Trophoblast cell (in vitro differentiated cells and primary cell): ENCODE data around the gene CNOT8.
"Not testable (repeated sequence)": the region's sequence is repeated elsewhere in the genome, so short reads cannot be mapped to it uniquely, and the experiment has no call there.

Experiments
- DNase-seq, 2 donors: peaks; one replicate each; pipeline ENCODE4 v3.0.0-alpha.2; 2016
- H2AFZ ChIP-seq: 2 replicates; pipeline ENCODE4 v1.6.1; 2013; ENCODE audit warnings: low read length, moderate library complexity, mild to moderate bottlenecking; ENCODE audit not compliant: insufficient read depth, poor library complexity
- H2AK5ac ChIP-seq: 2 replicates; pipeline ENCODE4 v1.6.1; 2013; ENCODE audit warnings: mild to moderate bottlenecking, low read length
- H2BK120ac ChIP-seq: 2 replicates; pipeline ENCODE4 v1.6.1; 2013; ENCODE audit warnings: low read length, mild to moderate bottlenecking, moderate library complexity; ENCODE audit not compliant: insufficient read depth, poor library complexity
- H2BK12ac ChIP-seq: 2 replicates; pipeline ENCODE4 v1.6.1; 2013; ENCODE audit warnings: mild to moderate bottlenecking, low read length, moderate library complexity
- H2BK5ac ChIP-seq: 2 replicates; pipeline ENCODE4 v1.6.1; 2013; ENCODE audit warnings: low read length, low read depth, moderate library complexity, mild to moderate bottlenecking; ENCODE audit not compliant: poor library complexity
- H3K14ac ChIP-seq: 2 replicates; pipeline ENCODE4 v1.6.1; 2013; ENCODE audit warnings: mild to moderate bottlenecking, low read length
- H3K18ac ChIP-seq: 2 replicates; pipeline ENCODE4 v1.6.1; 2013; ENCODE audit warnings: mild to moderate bottlenecking, low read length
- H3K23ac ChIP-seq: 2 replicates; pipeline ENCODE4 v1.6.1; 2013; ENCODE audit warnings: low read length
- H3K27ac ChIP-seq: 2 replicates; pipeline ENCODE4 v1.5.1; 2013; ENCODE audit warnings: low read depth, mild to moderate bottlenecking, inconsistent platforms, low read length, moderate library complexity
- H3K27me3 ChIP-seq: 2 replicates; pipeline ENCODE4 v1.6.1; 2013; ENCODE audit warnings: inconsistent platforms, mild to moderate bottlenecking, low read length, moderate library complexity; ENCODE audit not compliant: insufficient read depth
- H3K36me3 ChIP-seq, 2 experiments: 1 replicate in 1 of 2; 2 replicates in 1 of 2; pipeline ENCODE4 v1.6.1; 2013; ENCODE audit warnings: low read length in 2 of 2, mild to moderate bottlenecking in 2 of 2, moderate library complexity in 1 of 2; ENCODE audit not compliant: insufficient read depth in 2 of 2, control insufficient read depth in 1 of 2
- H3K4ac ChIP-seq: 2 replicates; pipeline ENCODE4 v1.6.1; 2013; ENCODE audit warnings: low read depth, mild to moderate bottlenecking, low read length, moderate library complexity
- H3K4me1 ChIP-seq, 2 experiments: 1 replicate in 1 of 2; 2 replicates in 1 of 2; pipeline ENCODE4 v1.6.1; 2013; ENCODE audit warnings: low read length in 2 of 2, mild to moderate bottlenecking in 2 of 2, moderate library complexity in 1 of 2; ENCODE audit not compliant: insufficient read depth in 2 of 2, control insufficient read depth in 1 of 2
- H3K4me2 ChIP-seq: 2 replicates; pipeline ENCODE4 v1.6.1; 2013; ENCODE audit warnings: inconsistent platforms, mild to moderate bottlenecking, low read length, moderate library complexity
- H3K4me3 ChIP-seq: 2 replicates; pipeline ENCODE4 v1.5.1; 2013; ENCODE audit warnings: mild to moderate bottlenecking, low read depth, low read length, inconsistent platforms
- H3K79me1 ChIP-seq: one replicate; pipeline ENCODE4 v1.6.1; 2013; ENCODE audit warnings: low read length
- H3K79me2 ChIP-seq: 2 replicates; pipeline ENCODE4 v1.6.1; 2013; ENCODE audit warnings: low read length, mild to moderate bottlenecking; ENCODE audit not compliant: control insufficient read depth, insufficient read depth, poor library complexity
- H3K9ac ChIP-seq: 2 replicates; pipeline ENCODE4 v1.6.1; 2013; ENCODE audit warnings: mild to moderate bottlenecking, low read length
- H3K9me3 ChIP-seq: 2 replicates; pipeline ENCODE4 v1.6.1; 2013; ENCODE audit warnings: low read depth, mild to moderate bottlenecking, control low read depth, inconsistent platforms, low read length; ENCODE audit not compliant: insufficient read depth
- H4K12ac ChIP-seq: 2 replicates; pipeline ENCODE4 v1.6.1; 2013; ENCODE audit warnings: low read depth, mild to moderate bottlenecking, low read length, moderate library complexity
- H4K8ac ChIP-seq: 2 replicates; pipeline ENCODE4 v1.6.1; 2013; ENCODE audit warnings: low read depth, mild to moderate bottlenecking, low read length, moderate library complexity
- H4K91ac ChIP-seq: one replicate; pipeline ENCODE4 v1.6.1; 2013; ENCODE audit warnings: low read depth, mild to moderate bottlenecking, low read length, moderate library complexity
- WGBS: extraction: QIAGEN DNeasy Blood & Tissue Kit; methylation state at CpG from one replicate; pipeline ENCODE4 v1.1.7; 2013; ENCODE audit warnings: missing lambda C conversion rate; ENCODE audit not compliant: insufficient read length, insufficient coverage; ENCODE audit errors: extremely low coverage; 5-methylcytosine and 5-hydroxymethylcytosine counted together

Gene CNOT8

GRCh38 chr5:154822896-154823295 is 35.5 kb upstream of the CNOT8 start:
- not testable (repeated sequence) for H3K4me1 ChIP-seq, H4K8ac ChIP-seq, H3K23ac ChIP-seq, H3K14ac ChIP-seq, H3K18ac ChIP-seq, DNase-seq, H3K4me3 ChIP-seq, H3K9me3 ChIP-seq, H2AK5ac ChIP-seq, H3K27ac ChIP-seq, H2BK120ac ChIP-seq, H3K9ac ChIP-seq, H3K4me2 ChIP-seq, H4K91ac ChIP-seq, H3K79me2 ChIP-seq, H2AFZ ChIP-seq, H2BK12ac ChIP-seq, H4K12ac ChIP-seq, H3K27me3 ChIP-seq, H3K4ac ChIP-seq, H2BK5ac ChIP-seq, H3K79me1 ChIP-seq
- no CpG with 5 or more reads among the region's 5 CpGs for WGBS
- H3K36me3 ChIP-seq = peaks cover 12 to 30% of the 10 kb centered on the region in 2 experiments

- Histone ChIP-seq H3K9me3 (no peaks in the 10 kb centered on the region), H2AK5ac (no peak overlapping the region), H3K79me1 (no peaks in the 10 kb centered on the region), H3K14ac (no peak overlapping the region), H3K4me2 (no peak overlapping the region), H4K8ac (no peak overlapping the region), H3K36me3 (peaks cover 13 to 29% of the 10 kb centered on the region in 2 experiments), H3K4me1 (peaks cover 0 to 7% of the 10 kb centered on the region in 2 experiments), H4K91ac (no peak overlapping the region), H4K12ac (no peak overlapping the region), H2BK120ac (no peak overlapping the region), H3K4me3 (no peak overlapping the region), H3K9ac (no peak overlapping the region), H2BK5ac (no peak overlapping the region), H2AFZ (no peak overlapping the region), H3K4ac (no peak overlapping the region), H3K27me3 (no peaks in the 10 kb centered on the region), H3K23ac (no peak overlapping the region), H3K27ac (no peak overlapping the region), H2BK12ac (no peak overlapping the region), H3K18ac (no peak overlapping the region), H3K79me2 (no peaks in the 10 kb centered on the region)
- no CpG with 5 or more reads among the region's 4 CpGs for WGBS
- no peak for DNase-seq
These were observed 34.8 kb upstream of the CNOT8 start for GRCh38 chr5:154823605-154824004.

- no peak overlapping the region for H3K9ac ChIP-seq
- H4K12ac ChIP-seq = no peak overlapping the region
- peaks cover 13 to 26% of the 10 kb centered on the region in 2 experiments for H3K36me3 ChIP-seq
- no peaks in the 10 kb centered on the region for H3K79me1 ChIP-seq
- no peak overlapping the region for H2AFZ ChIP-seq
- no peak for DNase-seq
- H2BK5ac ChIP-seq = no peak overlapping the region
- no peak overlapping the region for H4K91ac ChIP-seq
- no peak overlapping the region for H3K4ac ChIP-seq
- no peak overlapping the region for H2BK120ac ChIP-seq
- no peak overlapping the region for H2AK5ac ChIP-seq
- H3K4me1 ChIP-seq = peaks cover 0 to 7% of the 10 kb centered on the region in 2 experiments
- H2BK12ac ChIP-seq = no peak overlapping the region
- no peak overlapping the region for H3K4me3 ChIP-seq
- H3K23ac ChIP-seq = no peak overlapping the region
- H3K18ac ChIP-seq = no peak overlapping the region
- no peak overlapping the region for H3K4me2 ChIP-seq
- no peak overlapping the region for H3K27ac ChIP-seq
- no peaks in the 10 kb centered on the region for H3K9me3 ChIP-seq
- H3K14ac ChIP-seq = no peak overlapping the region
- no peaks in the 10 kb centered on the region for H3K79me2 ChIP-seq
- no peaks in the 10 kb centered on the region for H3K27me3 ChIP-seq
- H4K8ac ChIP-seq = no peak overlapping the region
- WGBS = no CpG with 5 or more reads among the region's 2 CpGs
These were observed 34.4 kb upstream of the CNOT8 start for GRCh38 chr5:154824070-154824469.

- Histone ChIP-seq H3K36me3 (peaks cover 6 to 15% of the 10 kb centered on the region in 2 experiments), H3K4me2 (no peak overlapping the region), H3K14ac (no peak overlapping the region), H2AFZ (no peak overlapping the region), H3K4me3 (no peak overlapping the region), H3K27ac (no peak overlapping the region), H3K9me3 (no peaks in the 10 kb centered on the region), H3K4me1 (no peaks in the 10 kb centered on the region), H2BK5ac (no peak overlapping the region), H2BK120ac (no peak overlapping the region), H2BK12ac (no peak overlapping the region), H4K8ac (no peak overlapping the region), H3K27me3 (no peaks in the 10 kb centered on the region), H3K79me2 (no peaks in the 10 kb centered on the region), H3K9ac (no peak overlapping the region), H3K4ac (no peak overlapping the region), H4K12ac (no peak overlapping the region), H3K18ac (no peak overlapping the region), H3K79me1 (no peaks in the 10 kb centered on the region), H4K91ac (no peak overlapping the region), H3K23ac (no peak overlapping the region), H2AK5ac (no peak overlapping the region)
- no CpG with 5 or more reads among the region's 2 CpGs for WGBS
- DNase-seq = no peak
These were observed 29.2 kb upstream of the CNOT8 start for GRCh38 chr5:154829181-154829588.
